Fibroblast of mammary gland (primary cell): ENCODE results near the gene MTCH2.

Experiments used
- DNase-seq: peaks from one replicate; pipeline ENCODE4 v3.0.0-alpha.2; 2010; ENCODE audit warnings: low read depth
- H3K4me3 ChIP-seq: 2 replicates; pipeline ENCODE4 v1.5.1; 2011; ENCODE audit warnings: low read depth, mild to moderate bottlenecking, low read length, moderate library complexity; ENCODE audit not compliant: control insufficient read depth
- CTCF ChIP-seq: conservative IDR thresholded peaks from 2 replicates; pipeline ENCODE4 v1.5.1; 2011; ENCODE audit warnings: low read depth, low read length, inconsistent platforms; ENCODE audit not compliant: control insufficient read depth, insufficient read depth

MTCH2 gene

DNA sequence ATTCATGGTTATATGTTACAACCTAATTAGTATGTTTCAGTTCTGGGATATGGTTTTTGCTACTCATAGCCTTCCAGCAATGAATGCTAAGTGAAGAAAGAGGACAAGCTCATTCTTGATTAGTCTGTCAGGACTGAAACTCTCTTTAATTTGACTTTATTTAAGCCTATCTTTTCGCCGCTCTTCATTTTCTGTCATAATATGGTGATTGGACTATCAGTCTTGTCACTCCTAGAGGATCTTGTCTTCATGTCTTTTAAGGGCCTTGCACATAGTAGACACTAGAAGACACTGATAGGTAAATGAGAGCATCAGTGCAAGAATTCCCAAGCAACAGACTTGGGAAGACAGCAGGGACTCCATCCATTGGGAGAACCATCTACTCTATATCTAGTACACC is 18.9 kb upstream of the MTCH2 start:
- no peak for TF ChIP-seq CTCF
- DNase-seq = no peak
- no peak overlapping the region for H3K4me3 ChIP-seq

GRCh38 chr11:47659276-47659675 is 16.9 kb upstream of the MTCH2 start:
- TF ChIP-seq CTCF = no peak
- no peak for DNase-seq
- H3K4me3 ChIP-seq = no peak overlapping the region

DNA sequence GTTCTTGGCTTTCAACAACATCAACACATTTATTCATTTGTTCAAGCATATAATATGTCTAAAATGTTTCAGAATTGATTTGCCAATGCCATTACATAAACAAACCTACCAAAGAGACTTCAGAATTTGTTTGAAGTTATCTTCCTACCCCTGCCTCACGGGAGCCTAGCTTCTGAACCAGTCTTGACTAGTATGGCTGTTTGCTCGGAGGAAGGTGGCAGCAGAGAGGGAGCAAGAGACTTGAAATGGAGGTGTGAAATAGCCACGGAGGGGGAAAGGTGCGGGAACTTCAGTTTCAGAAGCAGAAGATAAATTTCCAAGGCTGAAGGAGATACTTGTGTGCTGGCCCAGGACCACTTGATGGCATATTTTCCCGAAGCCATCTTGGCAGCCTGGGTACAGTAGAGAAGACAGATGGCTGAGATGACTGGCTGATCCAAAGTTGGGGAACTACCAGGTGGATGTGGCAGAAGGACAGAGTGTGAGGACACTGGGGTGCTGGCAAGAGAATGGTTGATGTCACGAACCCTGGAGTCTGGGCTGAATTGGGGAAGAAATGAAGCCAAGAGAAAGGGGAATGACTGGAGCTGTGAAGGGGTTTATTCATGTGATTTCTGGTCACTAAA is 14.0 kb upstream of the MTCH2 start:
- no peak for DNase-seq
- TF ChIP-seq CTCF = no peak
- H3K4me3 ChIP-seq = no peak overlapping the region

DNA sequence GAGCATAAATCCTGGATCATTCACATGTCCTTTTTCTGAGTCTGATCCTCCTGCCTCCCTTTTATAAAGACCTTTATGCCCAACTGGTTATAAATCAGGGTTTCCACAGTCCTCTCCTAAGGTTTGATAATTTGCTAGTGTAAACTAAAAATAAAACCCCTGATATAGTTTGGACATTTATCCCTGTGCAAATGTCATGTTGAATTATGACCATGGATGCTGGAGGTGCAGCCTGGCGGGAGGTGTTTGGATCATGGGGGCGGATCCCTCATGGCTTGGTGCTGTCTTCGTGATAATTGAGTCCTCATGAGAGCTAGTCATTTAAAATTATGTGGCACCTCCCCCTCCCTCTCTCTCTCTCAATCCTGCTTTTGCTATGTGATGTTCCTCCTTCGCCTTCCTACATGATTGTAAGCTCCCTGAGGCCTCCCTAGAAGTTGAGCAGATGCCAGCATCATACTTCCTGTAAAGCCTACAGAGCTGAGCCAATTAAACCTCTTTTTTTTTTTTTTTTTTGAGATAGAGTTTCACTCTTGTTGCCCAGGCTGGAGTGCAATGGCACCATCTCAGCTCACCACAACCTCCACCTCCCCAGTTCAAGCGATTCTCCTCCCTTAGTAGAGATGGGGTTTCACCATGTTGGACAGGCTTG is 9.6 kb upstream of the MTCH2 start:
- no peak overlapping the region for H3K4me3 ChIP-seq
- TF ChIP-seq CTCF = no peak
- DNase-seq = no peak

GRCh38 chr11:47649276-47649675 is 6.9 kb upstream of the MTCH2 start:
- no peak for DNase-seq
- H3K4me3 ChIP-seq = no peak overlapping the region
- TF ChIP-seq CTCF = no peak

DNA sequence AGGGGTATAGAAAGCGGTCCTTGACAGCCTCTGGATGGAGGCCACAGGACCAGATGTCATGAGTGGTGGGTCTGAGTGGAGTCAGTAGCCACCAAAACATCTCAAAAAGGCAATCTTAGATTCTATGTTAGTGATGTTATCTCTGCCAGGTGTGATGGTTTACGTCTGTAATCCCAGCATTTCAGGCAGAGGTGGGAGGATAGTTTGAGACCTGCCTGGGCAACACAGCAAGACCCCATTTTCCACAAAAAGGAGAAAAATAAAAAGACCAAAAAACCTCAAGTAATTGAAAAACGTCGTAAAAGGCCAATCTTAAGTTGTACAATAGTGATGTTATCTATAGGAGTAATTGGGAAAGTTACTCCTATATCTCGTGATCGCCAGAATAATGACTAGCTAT is 3.7 kb upstream of the MTCH2 start:
- no peak for DNase-seq
- no peak for TF ChIP-seq CTCF
- no peak overlapping the region for H3K4me3 ChIP-seq

DNA sequence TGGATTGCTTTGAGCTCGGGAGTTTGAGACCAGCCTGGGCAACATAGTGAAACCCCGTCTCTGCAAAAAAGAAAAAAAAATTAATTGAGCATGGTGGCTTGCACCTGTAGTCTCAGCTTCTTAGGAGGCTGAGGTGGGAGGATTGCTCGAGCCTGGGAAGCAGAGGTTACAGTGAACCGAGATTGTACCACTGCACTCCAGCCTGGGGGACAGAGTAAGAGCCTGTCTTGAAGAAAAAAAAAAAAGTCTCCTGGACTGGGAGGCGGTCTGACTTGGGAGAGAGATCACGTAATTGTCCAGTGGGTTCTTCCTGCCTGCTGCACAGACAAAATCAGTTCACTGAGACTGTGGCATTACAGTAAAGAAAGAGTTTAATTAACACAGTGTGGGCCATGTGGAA is 3.1 kb upstream of the MTCH2 start:
- DNase-seq = no peak
- no peak overlapping the region for H3K4me3 ChIP-seq
- no peak for TF ChIP-seq CTCF
